Stimulated activated CD8-positive, alpha-beta memory T cell treated with anti-CD3 and anti-CD28 coated beads, Interleukin-4, amount 100 ng/mL, for 4 hours (primary cell): ENCODE measurements around the gene NCOA6.
A peak's percentile ranks its signal among the peaks of the same experiment; 100 is the strongest.
"Not testable (repeated sequence)": the region's sequence is repeated elsewhere in the genome, so short reads cannot be mapped to it uniquely, and the experiment has no call there.

Source experiments
- DNase-seq, 2 donors: peaks; one replicate each; pipeline ENCODE4 v3.0.0-alpha.2; 2020; ENCODE audit warnings: low read depth in 2 of 2, low spot score in 1 of 2

NCOA6 gene

DNA sequence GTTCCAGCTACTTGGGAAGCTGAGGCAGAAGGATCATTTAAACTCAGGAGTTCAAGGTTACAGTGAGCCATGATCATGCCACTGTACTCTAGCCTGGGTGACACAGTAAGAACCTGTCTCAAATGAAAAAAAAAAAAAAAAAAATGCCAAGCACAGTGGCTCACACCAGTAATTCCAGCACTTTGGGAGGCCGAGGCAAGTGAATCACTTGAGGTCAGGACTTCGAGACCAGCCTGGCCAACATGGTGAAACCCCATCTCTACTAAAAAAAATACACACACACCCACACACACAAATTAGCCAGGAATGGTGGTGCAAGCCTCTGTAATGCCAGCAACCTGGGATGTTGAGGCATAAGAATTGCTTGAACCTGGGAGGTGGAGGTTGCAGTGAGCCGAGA is 102.9 kb downstream of the NCOA6 start:
- not testable (repeated sequence) for DNase-seq

DNA sequence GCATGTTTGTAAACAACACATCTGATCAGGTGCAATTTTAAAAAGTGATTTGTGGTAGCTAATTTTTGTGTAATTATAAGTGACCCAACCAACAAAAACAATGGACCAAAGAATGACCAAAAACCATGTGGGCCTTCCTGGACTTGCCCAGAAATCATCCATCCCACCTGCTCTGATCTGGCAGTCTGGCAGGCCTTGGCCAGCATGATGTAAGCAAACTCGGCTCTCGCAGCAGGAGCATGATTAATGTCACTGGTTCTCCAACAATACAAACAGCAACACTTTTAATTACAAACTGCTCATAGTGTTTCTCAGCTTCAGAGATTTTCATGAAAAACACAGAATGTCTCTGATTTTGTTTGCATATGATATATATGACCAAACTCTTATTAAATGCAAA is 105.2 kb downstream of the NCOA6 start:
- no peak for DNase-seq

DNA sequence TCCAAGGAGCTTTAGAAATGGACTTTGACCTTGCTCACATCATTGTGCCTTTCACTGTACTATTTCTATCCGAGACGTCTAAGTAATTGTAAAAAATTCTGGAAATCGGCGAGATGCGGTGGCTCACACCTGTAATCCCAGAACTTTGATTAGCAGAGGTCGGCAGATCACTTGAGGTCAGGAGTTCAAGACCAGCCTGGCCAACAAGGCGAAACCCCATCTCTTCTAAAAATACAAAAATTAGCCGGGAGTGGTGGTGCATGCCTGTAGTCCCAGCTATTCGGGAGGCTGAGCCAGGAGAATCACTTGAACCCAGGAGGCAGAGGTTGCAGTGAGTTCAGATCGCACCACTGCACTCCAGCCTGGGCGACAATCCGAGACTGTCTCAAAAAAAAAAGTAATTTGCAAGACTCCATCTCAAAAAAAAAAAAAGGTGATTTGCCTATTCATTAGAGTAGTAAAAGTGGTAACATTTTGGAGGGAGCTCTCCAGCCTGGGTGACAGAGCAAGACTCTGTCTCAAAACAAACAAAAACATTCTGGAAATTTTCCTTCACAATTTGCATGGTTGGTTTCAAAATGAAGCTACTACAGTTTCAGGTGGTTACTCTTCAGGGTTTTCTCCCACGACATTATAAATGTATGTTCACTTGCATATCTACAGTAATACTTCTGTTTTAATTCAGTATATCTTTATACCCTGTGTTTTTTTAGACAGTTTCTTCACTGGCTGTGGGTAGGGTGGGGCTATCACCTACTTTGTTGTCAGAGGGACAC is 106.0 kb downstream of the NCOA6 start:
- not testable (repeated sequence) for DNase-seq

GRCh38 chr20:34717230-34718095 is 108.0 kb downstream of the NCOA6 start:
- no peak for DNase-seq

DNA sequence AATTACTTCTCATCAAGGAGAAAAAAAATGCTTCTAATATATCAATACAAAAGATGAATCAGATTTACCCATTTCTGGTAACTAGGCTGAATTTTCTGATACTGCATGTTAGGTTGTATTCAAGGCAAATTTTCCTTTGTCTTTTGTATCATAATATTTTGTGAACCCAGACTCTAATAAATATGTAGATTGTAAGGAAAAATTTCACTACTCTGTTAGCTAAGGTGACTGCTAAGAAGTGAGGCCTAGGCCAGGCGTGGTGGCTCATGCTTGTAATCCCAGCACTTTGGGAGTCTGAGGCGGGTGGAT is 108.6 kb downstream of the NCOA6 start:
- no peak for DNase-seq

DNA sequence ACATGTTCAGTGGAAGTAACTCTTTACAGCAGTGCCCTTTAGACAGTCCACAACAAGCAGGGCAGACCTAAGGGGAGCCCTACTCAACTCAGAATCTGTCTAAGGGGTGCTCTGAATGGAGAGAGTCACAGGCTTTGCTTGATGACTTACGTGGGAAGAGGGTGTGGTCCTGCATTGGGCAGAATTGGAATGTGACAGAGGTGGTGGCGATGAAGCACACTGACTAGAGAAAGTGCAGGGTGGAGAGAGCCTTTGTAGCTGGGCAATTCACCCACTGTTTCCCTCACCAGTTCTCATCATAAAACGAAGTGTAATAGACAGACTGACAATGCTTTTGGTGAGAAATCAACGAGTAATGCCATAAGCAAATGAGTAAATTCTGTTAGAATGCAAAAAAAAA is 110.1 kb downstream of the NCOA6 start:
- no peak for DNase-seq

DNA sequence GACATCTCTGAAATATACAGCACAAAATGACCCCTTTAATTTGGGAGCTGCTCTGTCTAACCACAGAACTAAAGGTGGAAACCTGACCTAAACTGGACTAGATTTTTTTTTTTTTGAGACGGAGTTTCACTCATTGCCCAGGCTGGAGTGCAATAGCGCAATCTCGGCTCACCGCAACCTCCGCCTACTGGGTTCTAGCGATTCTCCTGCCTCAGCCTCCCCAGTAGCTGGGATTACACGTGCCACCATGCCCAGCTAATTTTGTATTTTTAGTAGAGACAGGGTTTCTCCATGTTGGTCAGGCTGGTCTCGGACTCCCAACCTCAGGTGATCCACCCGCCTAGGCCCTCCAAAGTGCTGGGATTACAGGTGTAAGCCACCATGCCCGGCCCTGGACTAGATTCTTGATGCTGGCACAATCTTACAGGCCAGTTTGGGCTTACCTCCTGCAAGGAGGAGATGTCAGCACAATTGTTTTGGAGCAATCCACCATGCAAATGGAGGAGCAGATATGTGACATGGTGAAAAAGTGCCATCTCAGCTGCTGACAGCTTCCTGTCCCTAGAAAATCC is 111.4 kb downstream of the NCOA6 start:
- DNase-seq, result not testable (repeated sequence)

DNA sequence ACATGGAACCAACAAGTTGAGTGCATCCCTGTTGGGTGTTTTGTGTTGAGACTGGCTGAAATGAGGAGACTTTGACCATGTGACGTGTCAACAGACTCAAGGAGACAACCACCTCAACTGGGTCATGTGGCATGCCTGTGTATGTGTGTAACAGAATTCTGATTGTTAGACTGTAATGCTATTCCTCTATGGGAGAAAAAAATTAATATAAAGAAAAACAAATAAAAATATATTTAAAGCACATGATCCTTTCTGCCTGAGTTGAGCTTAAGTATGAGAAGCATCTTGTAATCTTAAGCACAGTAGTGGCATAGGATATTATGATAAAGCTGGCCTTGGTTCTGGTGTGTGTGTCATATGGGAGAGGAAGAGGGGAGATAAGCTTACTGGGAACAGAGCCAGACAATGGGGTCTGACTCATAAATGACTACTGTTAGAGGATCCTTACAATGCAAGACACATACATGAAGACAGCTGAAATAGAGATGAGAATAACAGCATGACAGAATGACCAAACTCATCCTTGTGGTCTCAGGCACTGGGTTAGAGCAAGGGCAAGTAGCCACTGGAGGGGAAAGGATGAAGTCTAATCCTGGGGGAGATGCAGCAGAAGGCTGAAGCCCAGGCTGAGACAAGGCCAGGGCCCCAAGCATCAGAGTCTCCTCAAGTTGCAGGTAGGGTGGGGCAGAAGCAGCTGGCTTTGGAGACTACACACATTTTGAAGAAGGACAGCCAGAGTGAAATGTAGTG is 112.1 kb downstream of the NCOA6 start:
- DNase-seq, result no peak

- DNase-seq, result no peak
These were observed 112.8 kb downstream of the NCOA6 start for GRCh38 chr20:34712525-34713192.

DNA sequence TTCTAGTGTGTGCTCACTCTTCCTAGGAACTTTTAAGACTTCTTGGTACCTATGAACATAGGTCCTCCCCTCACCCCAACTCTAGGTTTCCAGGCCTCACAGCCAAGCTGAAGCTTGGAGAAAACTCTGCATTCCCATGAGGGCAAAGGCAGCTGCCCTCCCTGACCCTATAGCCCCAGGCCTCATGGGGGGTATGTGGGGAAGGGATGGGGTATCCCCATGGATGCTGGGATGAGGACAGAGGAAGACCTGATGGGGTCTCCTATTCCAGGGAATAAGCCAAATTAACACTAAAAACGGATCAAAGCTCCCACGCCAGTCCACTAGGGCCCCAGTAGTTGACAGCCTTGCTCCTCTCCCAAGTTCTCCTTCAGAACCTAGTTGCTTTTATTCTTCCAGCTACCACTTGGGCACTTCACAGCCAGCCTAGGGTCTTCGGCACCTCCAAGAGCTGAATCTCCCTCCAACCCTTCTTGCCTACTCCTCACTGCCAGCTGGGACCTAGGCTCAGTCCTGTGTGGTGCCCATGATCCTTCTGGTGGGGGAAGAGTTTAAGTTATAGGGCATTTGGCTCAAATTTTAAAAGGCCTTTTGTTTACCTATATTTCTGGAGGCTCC is 113.5 kb downstream of the NCOA6 start:
- DNase-seq, result no peak

DNA sequence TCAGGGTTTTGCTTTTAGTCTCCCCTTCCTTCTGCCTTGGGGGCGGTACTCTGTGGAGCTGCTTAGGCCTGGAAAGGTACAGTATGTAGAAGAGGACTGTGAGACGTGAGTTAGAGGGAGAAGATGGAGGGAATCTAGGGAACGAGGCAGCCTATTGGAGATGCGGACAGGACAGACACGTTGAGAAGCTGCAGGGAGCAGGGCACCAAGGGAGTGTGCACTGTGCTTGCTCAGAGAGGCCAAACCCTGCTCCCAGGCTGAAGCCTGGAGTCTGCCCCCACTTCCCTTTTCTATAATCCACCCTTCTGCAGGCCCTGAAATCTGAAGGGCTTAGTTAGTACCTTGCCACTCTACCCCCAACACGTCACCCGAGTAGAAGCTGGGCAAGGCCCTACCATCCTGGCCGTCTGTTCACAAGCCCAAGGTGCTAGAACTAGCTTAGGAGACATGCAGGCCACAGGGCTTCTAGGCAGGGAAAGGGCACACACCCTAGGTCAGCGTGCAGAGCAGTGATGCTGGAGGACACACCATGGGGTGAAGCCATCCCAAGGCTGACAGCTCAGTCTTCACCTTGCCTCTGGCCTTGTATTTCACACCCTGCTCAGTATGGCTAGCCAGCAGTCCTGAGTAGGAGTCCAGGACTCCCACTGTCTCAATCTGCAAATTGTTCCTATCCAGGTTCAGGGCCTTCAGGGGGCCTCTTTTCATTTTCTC is 114.4 kb downstream of the NCOA6 start:
- DNase-seq, result no peak

GRCh38 chr20:34710568-34710839 is 114.9 kb downstream of the NCOA6 start:
- DNase-seq, result no peak

GRCh38 chr20:34709831-34710567 is 115.5 kb downstream of the NCOA6 start:
- peak in 1 of 2 donors; percentile 38 for DNase-seq

DNA sequence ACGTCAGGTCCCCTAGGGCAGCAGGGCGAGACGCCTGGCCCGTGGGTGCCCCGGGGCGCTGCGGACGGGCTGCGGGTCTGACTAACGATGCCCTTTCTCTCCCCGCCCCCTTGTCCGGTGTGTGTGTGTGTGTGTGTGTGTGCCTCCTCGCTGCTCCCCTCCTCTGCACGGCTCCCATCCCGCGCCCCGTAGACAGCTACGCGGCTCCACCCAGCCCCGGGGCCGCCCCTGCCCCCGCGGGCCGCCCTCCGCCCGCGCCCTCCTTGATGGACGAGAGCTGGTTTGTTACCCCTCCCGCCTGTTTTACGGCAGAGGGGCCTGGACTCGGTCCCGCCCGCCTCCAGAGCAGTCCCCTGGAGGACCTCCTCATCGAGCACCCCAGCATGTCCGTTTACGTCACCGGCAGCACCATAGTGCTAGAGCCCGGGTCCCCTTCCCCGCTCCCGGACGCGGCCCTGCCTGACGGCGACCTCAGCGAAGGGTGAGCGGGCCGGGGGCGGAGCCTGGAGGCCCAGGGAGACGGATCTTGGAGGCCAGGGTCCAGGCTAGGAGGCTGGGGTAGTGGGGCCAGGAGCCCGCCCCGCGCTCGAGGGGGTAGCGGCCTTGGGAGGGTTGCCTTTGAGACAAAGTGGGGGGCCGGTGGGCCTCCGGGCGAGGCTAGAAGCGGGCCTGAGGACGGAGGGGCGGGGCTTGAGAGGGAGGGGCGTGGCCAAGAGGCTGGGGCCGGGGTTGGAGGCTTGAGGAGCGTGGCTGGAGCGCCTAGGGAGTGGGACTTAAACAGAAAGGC is 116.2 kb downstream of the NCOA6 start:
- DNase-seq, result peak; percentile 66

GRCh38 chr20:34708621-34709043 is 116.8 kb downstream of the NCOA6 start:
- DNase-seq, result no peak

- no peak for DNase-seq
These were observed 118.3 kb downstream of the NCOA6 start for GRCh38 chr20:34706912-34707784.

- no peak for DNase-seq
These were observed 119.1 kb downstream of the NCOA6 start for GRCh38 chr20:34706302-34706875.
